ENCODE measurements around the gene RARRES1. TPM values are rescaled to one million over a fixed set of nuclear protein-coding genes. Genes with fewer than 3 reads are reported as not detected.

Gene RARRES1
- total and polyA plus RNA-seq, 10 donors: 1.8 to 20.9 (median 4.9) TPM

DNA sequence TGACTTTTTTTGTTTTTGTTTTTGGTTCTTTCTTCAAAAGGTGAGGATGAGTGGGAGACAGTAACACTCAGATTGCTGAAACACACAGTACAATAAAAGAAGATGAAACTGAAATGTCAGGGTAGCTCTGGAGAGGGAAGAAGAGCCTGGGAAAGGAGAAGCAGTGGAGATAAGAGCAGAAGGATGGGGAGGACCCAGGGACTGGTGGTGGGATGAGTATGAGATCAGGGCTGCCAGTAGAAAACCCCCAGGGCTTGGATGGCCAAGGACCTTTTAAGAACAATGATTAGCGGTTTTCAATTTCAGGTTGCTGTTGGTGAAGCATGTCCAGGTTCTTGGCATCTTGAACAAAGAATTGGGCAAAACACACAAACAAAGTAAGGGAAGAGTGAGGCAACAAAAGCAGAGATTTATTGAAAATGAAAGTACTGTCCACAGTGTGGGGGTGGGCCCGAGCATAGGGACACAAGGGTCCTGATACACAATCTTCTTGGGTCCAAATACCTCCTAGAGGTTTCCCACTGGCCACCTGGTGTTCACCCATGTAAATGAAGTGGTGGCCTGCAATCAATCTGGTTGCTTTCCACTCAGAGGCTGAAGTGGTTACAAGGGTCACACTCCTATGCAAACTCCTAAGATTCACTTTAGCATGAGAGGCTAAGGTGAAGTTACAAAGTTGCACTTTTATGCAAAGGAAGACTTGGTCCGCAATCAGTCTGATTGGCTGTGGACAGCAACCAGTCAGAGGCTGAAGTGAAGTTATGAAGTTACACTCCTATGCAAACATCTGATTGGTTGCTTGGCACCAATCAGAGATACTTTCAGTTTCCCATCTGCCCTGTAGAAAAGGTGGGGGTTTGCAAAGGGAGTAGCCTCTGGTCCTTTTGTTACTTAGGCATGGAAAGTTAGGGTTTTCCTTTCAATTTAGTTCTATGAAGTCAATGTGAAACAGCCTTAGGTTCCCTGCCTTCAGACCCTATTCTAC is 43.5 kb upstream of the RARRES1 start:
- intact Hi-C loops (cut with DNase I; ENCODE audit: low total_unique reads): no loop called here
- TF ChIP-seq, protein P1, sequence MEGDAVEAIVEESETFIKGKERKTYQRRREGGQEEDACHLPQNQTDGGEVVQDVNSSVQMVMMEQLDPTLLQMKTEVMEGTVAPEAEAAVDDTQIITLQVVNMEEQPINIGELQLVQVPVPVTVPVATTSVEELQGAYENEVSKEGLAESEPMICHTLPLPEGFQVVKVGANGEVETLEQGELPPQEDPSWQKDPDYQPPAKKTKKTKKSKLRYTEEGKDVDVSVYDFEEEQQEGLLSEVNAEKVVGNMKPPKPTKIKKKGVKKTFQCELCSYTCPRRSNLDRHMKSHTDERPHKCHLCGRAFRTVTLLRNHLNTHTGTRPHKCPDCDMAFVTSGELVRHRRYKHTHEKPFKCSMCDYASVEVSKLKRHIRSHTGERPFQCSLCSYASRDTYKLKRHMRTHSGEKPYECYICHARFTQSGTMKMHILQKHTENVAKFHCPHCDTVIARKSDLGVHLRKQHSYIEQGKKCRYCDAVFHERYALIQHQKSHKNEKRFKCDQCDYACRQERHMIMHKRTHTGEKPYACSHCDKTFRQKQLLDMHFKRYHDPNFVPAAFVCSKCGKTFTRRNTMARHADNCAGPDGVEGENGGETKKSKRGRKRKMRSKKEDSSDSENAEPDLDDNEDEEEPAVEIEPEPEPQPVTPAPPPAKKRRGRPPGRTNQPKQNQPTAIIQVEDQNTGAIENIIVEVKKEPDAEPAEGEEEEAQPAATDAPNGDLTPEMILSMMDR (IDR thresholded peaks at IDR 0.05 in 8 of 11, conservative IDR thresholded peaks at IDR 0.05 in 3 of 11): no peak
- no peak for TF ChIP-seq POLR2A (IDR thresholded peaks at IDR 0.05)
- TF ChIP-seq POLR2AphosphoS5 (IDR thresholded peaks at IDR 0.05): no peak
- Histone ChIP-seq H3K27ac (peak overlapping the region in 4 of 8 donors; percentile 12 to 52 (median 26)), H3K4me1 (peaks cover 0 to 6% (median 0%) of the 10 kb centered on the region in 6 donors), H3K27me3 (replicated peaks in 1 of 7) (no peaks in the 10 kb centered on the region), H3K4me3 (no peak overlapping the region), H3K36me3 (no peaks in the 10 kb centered on the region), H3K9me3 (no peaks in the 10 kb centered on the region)
- WGBS, 5 donors: 89 to 97% (median 92%) methylated on average over 3 of the region's 3 CpGs
- DNase-seq: no peak

DNA sequence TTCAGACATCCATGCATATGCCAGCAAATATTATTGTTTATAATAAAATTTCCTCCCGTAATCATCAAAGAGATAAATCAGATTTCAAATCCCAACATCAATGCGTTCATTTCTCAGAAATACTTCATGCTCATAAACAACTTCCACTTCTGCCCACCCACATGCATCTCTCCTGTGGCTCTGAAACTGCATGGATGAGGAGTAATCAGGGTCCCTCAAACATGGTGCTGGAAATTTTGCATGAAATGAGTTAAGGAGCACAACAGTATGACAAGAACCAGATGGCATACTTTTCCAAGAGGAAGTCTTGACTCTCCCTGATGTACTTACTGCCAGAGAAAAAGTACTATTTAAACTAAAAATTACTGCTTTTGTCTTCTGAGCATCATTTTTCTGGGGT is 42.7 kb upstream of the RARRES1 start:
- H3K4me3 ChIP-seq: no peak overlapping the region
- no peaks in the 10 kb centered on the region for H3K9me3 ChIP-seq
- H3K36me3 ChIP-seq: no peaks in the 10 kb centered on the region
- intact Hi-C loops (cut with DNase I; ENCODE audit: low total_unique reads): no loop called here
- TF ChIP-seq, protein P1 (IDR thresholded peaks at IDR 0.05 in 8 of 11, conservative IDR thresholded peaks at IDR 0.05 in 3 of 11): no peak
- TF ChIP-seq POLR2AphosphoS5 (IDR thresholded peaks at IDR 0.05) (no peak), POLR2A (IDR thresholded peaks at IDR 0.05) (no peak)
- WGBS, 5 donors: 76 to 90% (median 87%) methylated on average over 2 of the region's 2 CpGs
- DNase-seq: no peak
- peaks cover 0 to 6% (median 0%) of the 10 kb centered on the region in 6 donors for H3K4me1 ChIP-seq
- no peaks in the 10 kb centered on the region for H3K27me3 ChIP-seq (replicated peaks in 1 of 7)
- H3K27ac ChIP-seq: peak overlapping the region in 4 of 8 donors; percentile 12 to 52 (median 26)

DNA sequence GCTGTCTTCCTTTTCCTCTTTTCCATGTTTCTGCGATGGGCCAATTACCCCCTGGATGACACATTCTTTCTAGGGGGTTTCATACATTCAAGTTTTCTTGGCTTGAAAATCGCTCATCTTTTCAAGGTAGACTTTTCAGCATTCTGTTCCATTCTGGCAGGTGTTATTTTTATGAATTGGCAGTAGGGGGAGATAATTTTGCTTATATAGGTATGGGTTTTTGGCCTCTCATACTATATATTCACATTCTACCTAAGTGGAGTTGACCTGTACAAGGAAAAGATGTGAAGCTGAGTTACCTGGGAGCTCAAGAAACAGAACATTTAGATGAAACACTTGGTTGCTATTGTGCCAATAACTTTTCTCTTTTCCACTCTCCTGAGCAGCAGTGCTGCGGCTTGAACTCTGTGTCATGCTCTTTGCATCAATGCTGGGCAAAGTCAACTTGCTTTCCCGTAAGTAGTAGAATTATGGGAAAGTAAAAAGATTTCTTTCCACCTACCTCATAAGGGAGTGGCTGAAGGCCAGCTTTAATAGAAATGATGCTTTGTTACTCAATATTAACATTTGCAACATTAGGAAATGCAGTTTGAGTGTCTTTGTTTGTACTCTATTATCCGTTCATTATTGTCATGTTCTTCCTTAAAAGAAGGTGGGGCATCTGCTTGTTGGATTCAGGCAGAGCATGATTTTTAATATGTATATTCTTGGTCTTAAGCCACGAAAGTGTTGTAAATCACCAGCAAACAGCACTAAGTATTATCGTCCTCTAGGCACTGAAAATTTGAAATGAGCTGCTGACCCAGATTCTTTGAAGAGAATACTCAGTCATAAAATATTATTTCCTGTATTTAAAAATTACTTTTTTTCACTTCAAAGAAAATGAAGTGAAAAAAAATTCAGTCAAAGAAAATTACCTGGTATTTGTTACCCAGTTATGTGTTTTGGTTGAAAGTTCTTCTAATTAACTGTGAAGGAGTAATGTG is 41.9 kb upstream of the RARRES1 start:
- Histone ChIP-seq H3K27me3 (replicated peaks in 1 of 7) (no peaks in the 10 kb centered on the region), H3K4me1 (peaks cover 0 to 6% (median 0%) of the 10 kb centered on the region in 6 donors), H3K4me3 (no peak overlapping the region), H3K9me3 (no peaks in the 10 kb centered on the region), H3K27ac (peak overlapping the region in 2 of 8 donors; percentile 9 to 38), H3K36me3 (no peaks in the 10 kb centered on the region)
- intact Hi-C loops (cut with DNase I; ENCODE audit: low total_unique reads): no loop called here
- no peak for DNase-seq
- 79 to 85% (median 83%) methylated on average over 7 of the region's 7 CpGs for WGBS, 5 donors
- TF ChIP-seq, protein P1 (IDR thresholded peaks at IDR 0.05 in 8 of 11, conservative IDR thresholded peaks at IDR 0.05 in 3 of 11): no peak
- TF ChIP-seq POLR2A (IDR thresholded peaks at IDR 0.05) (no peak), POLR2AphosphoS5 (IDR thresholded peaks at IDR 0.05) (no peak)
